GM12864 (cell line): ENCODE data around the gene TMOD1.

Source experiments
- DNase-seq: peaks from one replicate; pipeline ENCODE4 v3.0.0-alpha.2; 2011; ENCODE audit warnings: low read depth
- H3K4me3 ChIP-seq: 2 replicates; pipeline ENCODE4 v1.5.1; 2011; ENCODE audit warnings: mild to moderate bottlenecking, low read depth, low read length, control low read depth
- TF ChIP-seq, protein P1 (sequence below): IDR thresholded peaks from 2 replicates; pipeline ENCODE4 v1.5.1; 2011; ENCODE audit warnings: low read depth, mild to moderate bottlenecking, moderate library complexity, low read length, control low read depth, inconsistent platforms; ENCODE audit errors: missing control alignments

The TMOD1 gene

GRCh38 chr9:97630591-97630990 is 129.1 kb downstream of the TMOD1 start:
- DNase-seq, result no peak
- no peak overlapping the region for H3K4me3 ChIP-seq
- TF ChIP-seq, protein P1, sequence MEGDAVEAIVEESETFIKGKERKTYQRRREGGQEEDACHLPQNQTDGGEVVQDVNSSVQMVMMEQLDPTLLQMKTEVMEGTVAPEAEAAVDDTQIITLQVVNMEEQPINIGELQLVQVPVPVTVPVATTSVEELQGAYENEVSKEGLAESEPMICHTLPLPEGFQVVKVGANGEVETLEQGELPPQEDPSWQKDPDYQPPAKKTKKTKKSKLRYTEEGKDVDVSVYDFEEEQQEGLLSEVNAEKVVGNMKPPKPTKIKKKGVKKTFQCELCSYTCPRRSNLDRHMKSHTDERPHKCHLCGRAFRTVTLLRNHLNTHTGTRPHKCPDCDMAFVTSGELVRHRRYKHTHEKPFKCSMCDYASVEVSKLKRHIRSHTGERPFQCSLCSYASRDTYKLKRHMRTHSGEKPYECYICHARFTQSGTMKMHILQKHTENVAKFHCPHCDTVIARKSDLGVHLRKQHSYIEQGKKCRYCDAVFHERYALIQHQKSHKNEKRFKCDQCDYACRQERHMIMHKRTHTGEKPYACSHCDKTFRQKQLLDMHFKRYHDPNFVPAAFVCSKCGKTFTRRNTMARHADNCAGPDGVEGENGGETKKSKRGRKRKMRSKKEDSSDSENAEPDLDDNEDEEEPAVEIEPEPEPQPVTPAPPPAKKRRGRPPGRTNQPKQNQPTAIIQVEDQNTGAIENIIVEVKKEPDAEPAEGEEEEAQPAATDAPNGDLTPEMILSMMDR, result no peak

DNA sequence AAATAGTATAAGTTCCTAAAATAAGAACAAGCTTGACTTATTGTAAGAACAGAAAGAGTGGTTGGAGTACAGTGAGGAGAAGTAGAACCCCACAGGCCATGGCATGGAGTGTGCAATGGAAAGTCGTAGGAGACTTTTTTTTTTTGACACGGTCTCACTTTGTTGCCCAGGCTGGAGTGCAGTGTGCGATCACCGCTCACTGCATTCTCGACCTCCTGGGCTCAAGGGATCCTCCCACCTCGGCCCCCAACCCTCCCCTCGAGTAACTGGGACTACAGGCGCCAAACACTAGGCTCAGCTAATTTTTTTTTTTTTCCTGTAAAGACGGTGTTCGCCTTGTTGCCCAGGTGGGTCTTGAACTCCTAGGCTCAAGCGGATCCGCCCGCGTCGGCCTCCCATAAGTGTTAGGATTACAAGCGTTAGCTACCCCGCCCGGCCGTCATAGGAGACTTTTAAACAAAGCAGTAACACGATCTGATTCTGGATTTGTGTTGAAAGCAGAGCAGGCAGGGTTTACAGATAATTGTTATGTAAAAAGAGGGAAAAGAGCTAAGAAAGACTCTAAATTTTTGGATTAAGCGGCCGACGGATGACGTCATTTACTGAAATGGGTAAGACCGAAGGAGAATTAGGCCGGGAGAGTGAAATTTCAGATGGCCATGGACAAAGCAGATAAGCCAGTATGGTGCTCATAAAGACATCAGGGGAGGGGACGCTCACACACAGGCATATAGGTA is 130.9 kb downstream of the TMOD1 start:
- TF ChIP-seq, protein P1, result no peak
- DNase-seq, result peak; percentile 26
- H3K4me3 ChIP-seq, result peak overlapping the region; percentile 70

DNA sequence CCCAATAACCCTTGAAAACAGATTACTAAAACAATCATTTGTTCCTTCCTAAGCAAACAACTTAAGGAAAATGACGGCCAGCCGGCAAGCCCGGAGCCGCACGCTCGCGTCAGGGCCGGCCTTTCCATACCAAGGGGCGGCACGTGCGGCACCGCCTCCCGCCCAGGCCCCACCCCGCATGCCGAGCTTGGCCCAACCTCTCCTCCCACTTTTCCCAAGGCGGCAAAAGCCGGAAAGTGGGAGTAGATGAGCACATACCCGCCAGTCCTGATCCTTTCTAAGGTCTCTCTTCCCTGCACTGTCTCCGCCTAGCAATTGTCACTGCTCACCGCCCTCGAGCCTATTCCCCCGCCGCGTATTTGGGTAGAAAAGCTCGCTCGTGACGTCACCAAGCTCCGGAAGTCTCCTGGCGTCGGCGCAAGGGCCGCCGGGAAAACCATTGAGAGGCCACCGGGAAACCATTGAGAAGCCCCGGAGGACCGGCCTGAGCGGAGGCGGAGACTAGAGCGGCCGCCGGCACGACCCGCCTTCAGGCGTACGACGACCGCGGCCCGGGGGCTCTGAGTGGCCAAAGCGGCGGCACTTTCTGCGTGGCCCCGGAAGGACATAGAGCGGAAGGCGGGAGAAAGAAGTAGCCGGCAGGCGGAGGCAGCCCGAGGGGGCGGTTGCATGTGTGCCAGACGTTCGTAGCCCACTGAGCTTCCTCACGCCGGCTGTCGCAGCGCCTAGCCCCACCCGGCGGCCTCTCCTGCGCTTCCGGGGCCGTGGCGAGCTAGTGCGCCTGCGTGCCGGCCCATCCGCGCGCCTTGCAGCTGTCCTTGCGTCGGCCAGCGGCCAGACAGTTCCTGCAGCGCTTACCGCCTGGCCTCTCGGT is 131.8 kb downstream of the TMOD1 start, which contains the start of the genes NCBP1 and TSTD2:
NCBP1 (plus strand) TSS at position 837 of the 874 bp plus-strand sequence. CDS start 61 bp downstream, outside the sequence.
TSTD2 (minus strand) TSS at position 384 of the 874 bp plus-strand sequence. CDS start 5,806 bp downstream, outside the sequence.
- peak within 1 kb of the TSS; percentile 70 for H3K4me3 ChIP-seq
- peak; percentile 92 for DNase-seq
- TF ChIP-seq, protein P1, result no peak

DNA sequence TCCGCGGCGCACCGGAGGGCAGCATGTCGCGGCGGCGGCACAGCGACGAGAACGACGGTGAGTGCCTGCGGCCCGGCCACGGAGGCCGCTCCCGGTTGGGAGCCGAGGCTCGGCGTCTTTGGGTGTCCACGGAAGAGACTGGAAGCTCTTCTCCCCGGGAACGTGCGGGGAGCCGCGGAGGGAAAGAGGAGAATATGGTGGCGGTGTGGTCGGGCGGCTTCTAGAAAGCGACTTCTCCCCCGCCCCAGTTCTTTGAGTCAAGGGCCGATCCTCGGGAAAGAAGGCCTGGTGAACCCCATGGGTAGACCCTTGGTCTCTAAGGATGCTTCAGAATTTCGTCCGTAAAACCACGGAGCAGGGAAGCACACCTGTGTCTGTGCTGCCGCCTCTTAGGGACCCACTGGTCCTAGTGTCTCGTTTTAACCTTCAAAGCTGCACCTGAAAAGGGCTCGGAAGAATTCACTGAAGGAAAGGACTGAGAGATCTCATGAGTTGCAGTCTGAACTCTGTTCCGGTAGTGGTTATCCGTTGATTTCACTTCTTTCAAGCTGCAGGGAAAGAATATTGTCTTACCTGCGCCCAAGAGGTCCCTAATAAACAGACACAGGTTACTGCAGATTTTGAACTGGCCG is 132.5 kb downstream of the TMOD1 start:
- peak overlapping the region; percentile 70 for H3K4me3 ChIP-seq
- DNase-seq, result no peak
- TF ChIP-seq, protein P1, result no peak

GRCh38 chr9:97635026-97635425 is 133.6 kb downstream of the TMOD1 start:
- peak overlapping the region; percentile 70; the same call in 1 of the 2 replicates for H3K4me3 ChIP-seq
- no peak for DNase-seq
- TF ChIP-seq, protein P1, result no peak

GRCh38 chr9:97636903-97637302 is 135.4 kb downstream of the TMOD1 start:
- TF ChIP-seq, protein P1, result no peak

More at GRCh38 chr9:97636903-97637302, 135.4 kb downstream of the TMOD1 start:
- DNase-seq, result no peak
- no peak overlapping the region for H3K4me3 ChIP-seq
